Measurements from ENCODE around the gene COL27A1.

COL27A1 gene

DNA sequence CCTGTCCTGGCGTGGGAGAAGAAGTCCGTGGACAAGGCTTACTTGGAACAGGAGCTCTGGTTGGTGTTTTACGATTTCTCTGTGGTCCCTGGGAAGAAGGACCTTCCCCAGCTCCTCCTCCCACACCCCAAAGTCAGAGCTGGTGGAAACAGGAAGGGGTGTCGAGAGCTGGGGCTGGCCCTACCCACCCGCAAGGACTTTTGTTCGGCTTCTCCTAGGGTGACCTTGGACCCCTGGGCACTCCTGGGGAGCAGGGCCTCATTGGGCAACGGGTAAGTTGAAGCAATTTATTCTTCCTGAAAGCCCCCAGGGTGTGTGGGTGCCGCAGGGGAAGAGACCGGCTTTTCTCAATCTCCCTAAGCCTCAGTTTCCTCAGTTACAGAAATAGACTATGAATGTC, 113.7 kb downstream of the COL27A1 start:
- H3K27me3 ChIP-seq: no peaks in the 10 kb centered on the region
- no peak overlapping the region for H3K4me3 ChIP-seq
- H3K27ac ChIP-seq: no peak overlapping the region
- peaks cover 0 to 12% (median 0%) of the 10 kb centered on the region in 10 experiments; a peak in 2 of 20 replicates for H3K4me1 ChIP-seq
- H4K20me1 ChIP-seq: peaks cover 0 to 29% (median 0%) of the 10 kb centered on the region in 11 experiments; a peak in 3 of 22 replicates
- H3K9ac ChIP-seq: no peak overlapping the region
- no peaks in the 10 kb centered on the region for H3K9me3 ChIP-seq (replicated peaks in 1 of 11)
- no peak for TF ChIP-seq Cebpa-rat (IDR thresholded peaks at IDR 0.05)
- H3K4me2 ChIP-seq: no peak overlapping the region
- H3K36me3 ChIP-seq: peaks cover 29 to 100% (median 81%) of the 10 kb centered on the region in 11 experiments; a peak in 21 of 22 replicates

DNA sequence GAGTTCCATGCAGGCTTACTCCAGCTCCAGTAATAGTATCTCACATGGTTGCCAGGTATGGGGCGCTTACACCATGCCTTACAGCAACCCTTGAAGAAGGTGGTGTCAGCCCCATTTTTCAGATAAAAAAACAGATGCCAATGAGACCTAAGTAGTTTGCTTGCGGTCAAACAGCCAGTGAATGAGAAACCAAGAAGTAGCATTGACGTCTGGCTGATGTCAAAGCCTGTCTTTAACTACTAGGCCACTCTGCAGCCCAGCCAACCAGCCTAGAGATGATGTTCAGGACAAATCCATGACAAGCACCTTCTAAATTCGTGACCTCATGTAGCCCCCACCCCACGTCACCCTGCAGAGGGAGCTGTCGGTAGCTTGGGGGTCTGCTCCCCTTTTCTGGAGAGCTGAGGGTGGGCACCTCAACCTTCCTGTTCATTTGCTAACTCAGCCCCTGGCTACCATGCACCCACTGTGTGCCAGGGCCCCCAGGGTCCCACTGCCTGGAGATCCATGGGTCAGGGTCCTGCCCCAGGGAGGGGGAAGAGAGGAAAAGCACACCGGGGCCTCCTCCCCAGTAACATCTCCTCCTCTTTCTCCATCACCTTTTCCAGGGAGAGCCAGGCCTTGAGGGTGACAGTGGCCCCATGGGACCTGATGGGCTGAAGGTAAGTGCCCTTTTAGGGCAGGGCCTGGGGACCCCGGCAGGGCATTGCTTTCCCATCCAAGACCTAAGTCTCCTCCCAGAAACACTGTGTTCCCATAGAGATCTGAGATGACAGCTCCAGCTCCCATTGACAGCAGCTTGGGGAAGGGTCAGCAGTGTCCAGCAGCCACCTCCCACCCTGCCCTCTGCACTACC, 115.0 kb downstream of the COL27A1 start:
- TF ChIP-seq Cebpa-rat (IDR thresholded peaks at IDR 0.05): no peak
- peaks cover 0 to 29% (median 0%) of the 10 kb centered on the region in 11 experiments; a peak in 3 of 22 replicates for H4K20me1 ChIP-seq
- H3K4me1 ChIP-seq: peaks cover 0 to 12% (median 0%) of the 10 kb centered on the region in 10 experiments; a peak in 2 of 20 replicates
- H3K36me3 ChIP-seq: peaks cover 26 to 100% (median 77%) of the 10 kb centered on the region in 11 experiments
- no peaks in the 10 kb centered on the region for H3K9me3 ChIP-seq (replicated peaks in 1 of 11)
- no peaks in the 10 kb centered on the region for H3K27me3 ChIP-seq
- no peak overlapping the region for H3K4me2 ChIP-seq
- H3K4me3 ChIP-seq: no peak overlapping the region
- H3K9ac ChIP-seq: no peak overlapping the region
- no peak overlapping the region for H3K27ac ChIP-seq

DNA sequence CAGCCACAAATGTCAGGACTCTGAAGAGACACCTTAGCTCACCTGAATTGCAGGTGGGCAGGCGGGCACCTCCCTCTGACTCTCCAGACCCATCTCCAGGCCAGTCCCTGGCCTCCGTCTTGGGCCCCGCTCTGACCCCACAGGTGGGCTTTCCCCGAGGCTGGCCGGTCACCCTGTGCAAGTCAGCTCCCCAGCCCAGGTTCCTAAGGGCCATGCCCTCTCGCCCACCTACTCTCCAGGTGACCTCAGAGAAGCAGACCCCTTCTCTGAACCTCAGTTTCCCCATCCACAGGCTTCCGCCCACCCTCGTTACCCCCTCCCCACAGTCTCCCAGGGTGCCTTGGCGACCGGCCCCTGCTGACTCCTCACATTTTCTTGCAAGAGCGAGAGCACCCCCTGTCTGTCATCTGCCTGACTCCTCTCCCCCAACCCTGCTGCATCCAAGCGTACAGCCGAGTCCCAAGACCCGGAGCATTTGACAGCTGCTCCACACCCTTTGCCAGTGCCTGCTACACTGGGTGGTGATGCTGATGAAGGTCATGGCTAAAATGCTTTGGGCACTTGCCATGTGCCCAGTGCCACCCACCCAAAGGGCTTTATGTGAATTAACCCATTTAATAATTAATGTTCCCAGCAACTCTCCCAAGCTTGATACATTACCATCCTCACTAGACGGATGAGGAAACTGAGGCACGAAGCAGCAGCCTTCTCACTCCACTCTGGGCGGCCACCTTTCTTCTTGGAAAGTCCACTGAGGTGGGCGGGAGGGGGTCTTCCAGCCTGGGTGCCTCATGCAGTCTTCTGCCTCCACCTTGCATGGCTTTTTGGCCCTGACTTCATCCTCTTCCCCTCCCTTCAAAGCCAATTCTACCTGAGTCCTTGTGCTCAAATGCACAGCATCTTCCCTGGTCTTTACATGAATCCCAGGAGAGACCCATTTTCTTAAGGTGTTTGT, 116.5 kb downstream of the COL27A1 start:
- H4K20me1 ChIP-seq: peaks cover 0 to 23% (median 0%) of the 10 kb centered on the region in 11 experiments; a peak in 3 of 22 replicates
- no peak overlapping the region for H3K4me3 ChIP-seq
- no peak overlapping the region for H3K9ac ChIP-seq
- no peaks in the 10 kb centered on the region for H3K27me3 ChIP-seq
- TF ChIP-seq Cebpa-rat (IDR thresholded peaks at IDR 0.05): no peak
- peaks cover 0 to 13% (median under 1%) of the 10 kb centered on the region in 10 experiments; a peak in 7 of 20 replicates for H3K4me1 ChIP-seq
- H3K4me2 ChIP-seq: no peak overlapping the region
- no peaks in the 10 kb centered on the region for H3K9me3 ChIP-seq (replicated peaks in 1 of 11)
- H3K36me3 ChIP-seq: peaks cover 22 to 100% (median 77%) of the 10 kb centered on the region in 11 experiments
- H3K27ac ChIP-seq: no peak overlapping the region

DNA sequence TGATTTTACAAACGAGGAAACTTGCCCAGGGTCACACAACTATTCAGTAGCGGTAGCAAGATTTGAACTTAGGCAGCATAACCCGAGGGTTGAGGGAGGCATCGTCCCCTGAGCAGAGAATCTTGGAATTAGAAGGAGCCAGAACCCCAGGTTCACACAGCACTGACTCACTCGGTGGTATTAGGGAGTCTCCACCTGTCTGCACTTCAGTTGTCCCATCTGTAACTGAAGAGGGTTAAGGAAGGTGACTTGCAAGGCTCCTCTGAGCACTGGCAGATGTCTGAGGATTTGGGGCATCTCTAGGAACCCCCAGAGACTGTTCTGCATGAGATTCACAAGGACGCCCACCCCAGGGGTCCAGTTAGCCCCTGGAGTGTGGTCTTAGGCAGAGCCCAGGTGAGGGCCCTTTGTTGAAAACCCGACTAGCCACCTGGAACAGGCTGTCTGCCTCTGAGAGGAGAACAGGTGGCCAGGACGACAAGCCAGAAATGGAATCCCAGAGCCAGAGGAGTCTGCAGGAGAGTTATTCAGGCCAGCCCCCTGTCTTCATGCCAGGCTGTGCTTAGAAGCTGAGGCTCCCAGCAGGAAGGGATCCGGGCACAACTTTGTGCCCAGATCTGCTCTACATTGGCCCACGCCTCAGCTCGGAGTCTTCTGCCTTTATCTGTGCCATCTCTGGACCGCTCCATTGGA, 117.5 kb downstream of the COL27A1 start:
- peaks cover 17 to 100% (median 72%) of the 10 kb centered on the region in 11 experiments for H3K36me3 ChIP-seq
- TF ChIP-seq Cebpa-rat (IDR thresholded peaks at IDR 0.05): no peak
- no peak overlapping the region for H3K4me3 ChIP-seq
- no peak overlapping the region for H3K9ac ChIP-seq
- no peaks in the 10 kb centered on the region for H3K27me3 ChIP-seq
- no peak overlapping the region for H3K4me2 ChIP-seq
- H3K9me3 ChIP-seq (replicated peaks in 1 of 11): no peaks in the 10 kb centered on the region
- H4K20me1 ChIP-seq: peaks cover 0 to 16% (median 0%) of the 10 kb centered on the region in 11 experiments; a peak in 3 of 22 replicates
- H3K4me1 ChIP-seq: peaks cover 0 to 19% (median 5%) of the 10 kb centered on the region in 10 experiments; a peak in 7 of 20 replicates
- no peak overlapping the region for H3K27ac ChIP-seq

DNA sequence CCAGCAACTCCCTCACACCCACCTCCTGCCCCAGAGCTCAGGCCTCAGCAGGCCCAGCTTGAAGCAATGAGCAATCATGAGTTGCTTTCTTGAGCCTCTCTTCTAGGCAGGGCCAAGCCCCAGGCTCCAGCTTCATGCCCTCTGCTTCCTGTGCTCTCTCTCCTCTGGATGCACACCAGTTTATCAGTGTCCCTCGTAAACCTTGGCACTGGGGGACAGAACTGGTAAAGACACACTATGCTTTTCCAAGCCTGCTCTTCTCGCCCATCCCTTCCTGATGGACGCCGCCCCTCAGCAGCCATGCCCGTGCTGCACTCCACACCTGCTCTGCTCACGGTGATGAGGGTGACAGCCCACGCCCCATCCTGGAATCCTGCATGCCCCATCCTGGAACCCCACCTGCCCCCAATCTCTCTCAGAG, 118.1 kb downstream of the COL27A1 start:
- Histone ChIP-seq H3K27me3 (no peaks in the 10 kb centered on the region), H3K4me2 (no peak overlapping the region), H3K4me3 (no peak overlapping the region), H3K27ac (no peak overlapping the region), H3K36me3 (peaks cover 17 to 94% (median 68%) of the 10 kb centered on the region in 11 experiments), H3K9ac (no peak overlapping the region), H3K4me1 (peaks cover under 1 to 21% (median 7%) of the 10 kb centered on the region in 10 experiments; a peak in 18 of 20 replicates), H4K20me1 (peaks cover 0 to 13% (median 0%) of the 10 kb centered on the region in 11 experiments; a peak in 3 of 22 replicates), H3K9me3 (replicated peaks in 1 of 11) (no peaks in the 10 kb centered on the region)
- TF ChIP-seq Cebpa-rat (IDR thresholded peaks at IDR 0.05): no peak

DNA sequence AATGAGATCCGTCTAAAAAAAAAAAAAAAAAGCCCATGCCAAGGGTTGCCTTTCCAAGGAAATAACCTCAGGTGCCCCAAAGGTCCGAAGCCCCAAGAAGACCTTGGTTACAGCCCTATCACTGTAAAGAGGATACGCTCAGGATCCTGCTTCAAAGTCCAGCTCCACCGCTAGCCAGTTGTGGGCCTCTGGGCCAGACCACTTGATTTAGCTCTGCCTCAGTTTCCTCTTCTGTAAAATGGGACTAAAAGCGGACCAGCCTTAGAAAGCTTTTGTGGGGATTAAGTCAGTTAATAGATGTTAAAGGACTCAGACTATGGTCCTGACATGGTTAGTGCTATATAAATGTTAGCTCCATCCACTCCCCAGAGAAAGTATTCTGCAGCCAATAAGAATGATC, 118.9 kb downstream of the COL27A1 start:
- Histone ChIP-seq H3K4me2 (no peak overlapping the region), H3K4me1 (peaks cover 6 to 25% (median 14%) of the 10 kb centered on the region in 10 experiments; a peak in 19 of 20 replicates)
- TF ChIP-seq Cebpa-rat (IDR thresholded peaks at IDR 0.05): no peak

DNA sequence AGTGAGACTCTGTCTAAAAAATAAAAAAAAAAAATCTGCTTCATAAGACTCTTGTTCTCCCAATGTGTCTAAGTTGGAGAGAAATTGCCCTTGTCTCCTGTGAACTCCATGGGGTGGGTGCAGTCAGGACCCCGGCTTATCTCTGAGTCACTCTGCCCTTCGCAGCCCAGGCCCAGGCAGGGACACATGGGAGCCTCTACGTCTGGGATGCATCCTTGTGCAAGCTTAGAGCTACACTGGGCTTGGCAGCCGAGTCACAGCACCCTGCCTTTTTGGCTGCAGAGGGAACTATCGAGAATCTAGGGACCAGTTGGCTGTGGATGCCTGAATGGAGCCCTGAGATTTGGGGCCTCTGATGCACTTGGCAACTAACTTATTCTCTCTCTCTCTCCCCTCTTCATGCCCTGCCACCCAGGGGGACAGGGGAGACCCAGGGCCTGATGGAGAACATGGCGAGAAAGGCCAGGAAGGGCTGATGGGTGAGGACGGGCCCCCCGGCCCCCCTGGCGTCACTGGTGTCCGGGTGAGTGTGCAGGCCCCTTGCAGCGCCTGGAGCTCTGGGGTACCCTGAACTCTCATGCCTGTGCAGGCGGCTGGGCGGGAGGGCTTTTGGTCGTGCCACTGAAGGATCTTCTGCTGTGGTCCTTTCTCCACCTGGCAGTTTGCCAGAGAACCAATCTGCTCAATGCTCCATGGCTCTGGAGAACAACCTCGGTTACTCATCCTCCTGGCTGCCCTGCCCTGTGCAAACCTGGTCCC, 120.1 kb downstream of the COL27A1 start:
- H3K9me3 ChIP-seq (replicated peaks in 1 of 11): no peaks in the 10 kb centered on the region
- TF ChIP-seq Cebpa-rat (IDR thresholded peaks at IDR 0.05): no peak
- H3K27me3 ChIP-seq: no peaks in the 10 kb centered on the region
- peaks cover 6 to 37% (median 24%) of the 10 kb centered on the region in 10 experiments; a peak in 19 of 20 replicates for H3K4me1 ChIP-seq
- H3K4me3 ChIP-seq: no peak overlapping the region
- H3K9ac ChIP-seq: no peak overlapping the region
- peaks cover 0 to 9% (median 0%) of the 10 kb centered on the region in 11 experiments; a peak in 3 of 22 replicates for H4K20me1 ChIP-seq
- H3K36me3 ChIP-seq: peaks cover 17 to 84% (median 52%) of the 10 kb centered on the region in 11 experiments
- H3K27ac ChIP-seq: no peak overlapping the region
- H3K4me2 ChIP-seq: no peak overlapping the region

More for the DNA sequence above, 118.9 kb downstream of the COL27A1 start:
- Histone ChIP-seq H3K9ac (no peak overlapping the region), H3K36me3 (peaks cover 17 to 91% (median 64%) of the 10 kb centered on the region in 11 experiments), H3K4me3 (no peak overlapping the region), H3K27ac (no peak overlapping the region), H3K27me3 (no peaks in the 10 kb centered on the region), H4K20me1 (peaks cover 0 to 13% (median 0%) of the 10 kb centered on the region in 11 experiments; a peak in 3 of 22 replicates), H3K9me3 (replicated peaks in 1 of 11) (no peaks in the 10 kb centered on the region)

Measured in BLaER1 treated with 17β-estradiol and CSF1 and Interleukin-3, amounts not matched to agents 10 nM and 100 nM (cell line).